ENCODE results near the gene TAF4.
"Not testable (repeated sequence)": the region's sequence is repeated elsewhere in the genome, so short reads cannot be mapped to it uniquely, and the experiment has no call there.

Gene TAF4

GRCh38 chr20:61972636-61973508 lies 92.8 kb downstream of the TAF4 start:
- Histone ChIP-seq H3K4me3 (no peak overlapping the region), H3K27ac (no peak overlapping the region)

- not testable (repeated sequence) for H3K27ac ChIP-seq, H3K4me3 ChIP-seq
Measured at GRCh38 chr20:61971595-61971994, 94.1 kb downstream of the TAF4 start.

GRCh38 chr20:61970357-61970756 lies 95.3 kb downstream of the TAF4 start:
- H3K4me3 ChIP-seq: no peak overlapping the region
- no peak overlapping the region for H3K27ac ChIP-seq

- no peak overlapping the region for H3K4me3 ChIP-seq
- no peak overlapping the region for H3K27ac ChIP-seq
Measured at GRCh38 chr20:61969806-61970205, 95.9 kb downstream of the TAF4 start.

- Histone ChIP-seq H3K4me3 (no peak overlapping the region), H3K27ac (no peak overlapping the region)
Measured at GRCh38 chr20:61968932-61969331, 96.7 kb downstream of the TAF4 start.

GRCh38 chr20:61968036-61968810 lies 97.5 kb downstream of the TAF4 start:
- Histone ChIP-seq H3K4me3 (no peak overlapping the region), H3K27ac (no peak overlapping the region)

- no peak overlapping the region for H3K4me3 ChIP-seq
Measured at GRCh38 chr20:61967300-61967699, 98.4 kb downstream of the TAF4 start.

GRCh38 chr20:61966492-61967244 lies 99.0 kb downstream of the TAF4 start:
- H3K27ac ChIP-seq: no peak overlapping the region
- no peak overlapping the region for H3K4me3 ChIP-seq

More at GRCh38 chr20:61967300-61967699, 98.4 kb downstream of the TAF4 start:
- no peak overlapping the region for H3K27ac ChIP-seq

GRCh38 chr20:61965606-61966491 lies 99.8 kb downstream of the TAF4 start:
- Histone ChIP-seq H3K4me3 (no peak overlapping the region), H3K27ac (no peak overlapping the region)

GRCh38 chr20:61964675-61965605 lies 100.7 kb downstream of the TAF4 start:
- Histone ChIP-seq H3K27ac (no peak overlapping the region), H3K4me3 (no peak overlapping the region)

GRCh38 chr20:61963885-61964674 lies 101.6 kb downstream of the TAF4 start:
- Histone ChIP-seq H3K4me3 (no peak overlapping the region), H3K27ac (no peak overlapping the region)

- Histone ChIP-seq H3K27ac (no peak overlapping the region), H3K4me3 (no peak overlapping the region)
Measured at GRCh38 chr20:61963149-61963548, 102.5 kb downstream of the TAF4 start.

GRCh38 chr20:61960836-61961235 lies 104.8 kb downstream of the TAF4 start:
- H3K4me3 ChIP-seq: no peak overlapping the region

GRCh38 chr20:61958773-61959700 lies 106.6 kb downstream of the TAF4 start:
- no peak overlapping the region for H3K4me3 ChIP-seq
- no peak overlapping the region for H3K27ac ChIP-seq

More at GRCh38 chr20:61960836-61961235, 104.8 kb downstream of the TAF4 start:
- H3K27ac ChIP-seq: no peak overlapping the region

- Histone ChIP-seq H3K27ac (no peak overlapping the region), H3K4me3 (no peak overlapping the region)
Measured at GRCh38 chr20:61957961-61958715, 107.5 kb downstream of the TAF4 start.
